Measurements from ENCODE around the gene TTLL10. TPM values are rescaled to one million over a fixed set of nuclear protein-coding genes. Genes with fewer than 3 reads are reported as not detected.

TTLL10 gene
- total and polyA plus RNA-seq, 4 donors = not detected

DNA sequence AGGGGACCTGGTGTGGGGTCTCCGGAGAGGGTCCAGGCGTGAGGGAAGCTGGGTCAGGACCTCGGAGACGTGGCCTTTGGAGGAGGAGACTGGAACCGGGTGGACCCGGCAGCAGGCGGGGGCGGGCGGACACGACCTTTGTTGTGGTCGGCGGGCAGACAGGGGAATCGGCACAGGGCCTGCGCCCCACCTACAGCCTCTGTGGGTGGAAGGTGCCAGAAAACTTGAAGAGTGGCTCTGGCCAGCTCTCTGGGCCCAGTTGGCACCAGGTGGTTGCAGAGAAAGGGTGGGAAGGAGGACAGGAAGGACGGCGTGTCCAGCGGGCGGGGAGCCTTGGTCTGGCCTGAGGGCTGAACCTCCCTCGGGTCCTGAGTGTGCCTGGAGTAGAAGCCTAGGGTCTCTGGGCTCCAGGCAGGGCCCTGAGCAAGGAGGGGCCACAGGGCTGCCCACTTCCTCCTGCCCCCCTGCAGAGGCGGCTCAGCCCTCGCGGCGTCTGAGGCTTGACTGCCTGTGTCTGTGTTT lies 7.7 kb upstream of the TTLL10 start:
- DNase-seq (ENCODE audit: low spot score) = no peak
- 66% methylated on average over 23 of the region's 23 CpGs for WGBS
- peaks cover 0 to 12% (median 2%) of the 10 kb centered on the region in 4 donors for H3K27me3 ChIP-seq (ENCODE audit: control insufficient read depth in 4 of 4, insufficient read depth in 4 of 4, low read length in 3 of 4)
- peaks cover 0 to 4% (median 0%) of the 10 kb centered on the region in 4 donors for H3K4me1 ChIP-seq (ENCODE audit: control insufficient read depth in 4 of 4, insufficient read depth in 4 of 4, low read length in 3 of 4)
- no peak overlapping the region for H3K9ac ChIP-seq (ENCODE audit: low read depth in 1 of 2, low read length in 2 of 2)
- no peak overlapping the region for H3K4me3 ChIP-seq (ENCODE audit: low read depth in 1 of 3, low read length in 3 of 3)
- no peaks in the 10 kb centered on the region for H3K9me3 ChIP-seq (ENCODE audit: control insufficient read depth in 4 of 4, low read length in 3 of 4)
- H3K36me3 ChIP-seq (ENCODE audit: control insufficient read depth in 4 of 4, insufficient read depth in 3 of 4, low read depth in 1 of 4, low read length in 3 of 4) = no peaks in the 10 kb centered on the region
- TF ChIP-seq, protein P1, sequence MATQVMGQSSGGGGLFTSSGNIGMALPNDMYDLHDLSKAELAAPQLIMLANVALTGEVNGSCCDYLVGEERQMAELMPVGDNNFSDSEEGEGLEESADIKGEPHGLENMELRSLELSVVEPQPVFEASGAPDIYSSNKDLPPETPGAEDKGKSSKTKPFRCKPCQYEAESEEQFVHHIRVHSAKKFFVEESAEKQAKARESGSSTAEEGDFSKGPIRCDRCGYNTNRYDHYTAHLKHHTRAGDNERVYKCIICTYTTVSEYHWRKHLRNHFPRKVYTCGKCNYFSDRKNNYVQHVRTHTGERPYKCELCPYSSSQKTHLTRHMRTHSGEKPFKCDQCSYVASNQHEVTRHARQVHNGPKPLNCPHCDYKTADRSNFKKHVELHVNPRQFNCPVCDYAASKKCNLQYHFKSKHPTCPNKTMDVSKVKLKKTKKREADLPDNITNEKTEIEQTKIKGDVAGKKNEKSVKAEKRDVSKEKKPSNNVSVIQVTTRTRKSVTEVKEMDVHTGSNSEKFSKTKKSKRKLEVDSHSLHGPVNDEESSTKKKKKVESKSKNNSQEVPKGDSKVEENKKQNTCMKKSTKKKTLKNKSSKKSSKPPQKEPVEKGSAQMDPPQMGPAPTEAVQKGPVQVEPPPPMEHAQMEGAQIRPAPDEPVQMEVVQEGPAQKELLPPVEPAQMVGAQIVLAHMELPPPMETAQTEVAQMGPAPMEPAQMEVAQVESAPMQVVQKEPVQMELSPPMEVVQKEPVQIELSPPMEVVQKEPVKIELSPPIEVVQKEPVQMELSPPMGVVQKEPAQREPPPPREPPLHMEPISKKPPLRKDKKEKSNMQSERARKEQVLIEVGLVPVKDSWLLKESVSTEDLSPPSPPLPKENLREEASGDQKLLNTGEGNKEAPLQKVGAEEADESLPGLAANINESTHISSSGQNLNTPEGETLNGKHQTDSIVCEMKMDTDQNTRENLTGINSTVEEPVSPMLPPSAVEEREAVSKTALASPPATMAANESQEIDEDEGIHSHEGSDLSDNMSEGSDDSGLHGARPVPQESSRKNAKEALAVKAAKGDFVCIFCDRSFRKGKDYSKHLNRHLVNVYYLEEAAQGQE (IDR thresholded peaks at IDR 0.05) = no peak
- TF ChIP-seq FOXA2 (IDR thresholded peaks at IDR 0.05) (no peak), EGR1 (IDR thresholded peaks at IDR 0.05; ENCODE audit: low read depth in 2 of 2) (no peak), SP1 (IDR thresholded peaks at IDR 0.05) (no peak), HNF4G (IDR thresholded peaks at IDR 0.05) (no peak), JUND (IDR thresholded peaks at IDR 0.05) (no peak)
- no peak overlapping the region for H3K27ac ChIP-seq (ENCODE audit: low read depth in 1 of 2, low read length in 2 of 2)

DNA sequence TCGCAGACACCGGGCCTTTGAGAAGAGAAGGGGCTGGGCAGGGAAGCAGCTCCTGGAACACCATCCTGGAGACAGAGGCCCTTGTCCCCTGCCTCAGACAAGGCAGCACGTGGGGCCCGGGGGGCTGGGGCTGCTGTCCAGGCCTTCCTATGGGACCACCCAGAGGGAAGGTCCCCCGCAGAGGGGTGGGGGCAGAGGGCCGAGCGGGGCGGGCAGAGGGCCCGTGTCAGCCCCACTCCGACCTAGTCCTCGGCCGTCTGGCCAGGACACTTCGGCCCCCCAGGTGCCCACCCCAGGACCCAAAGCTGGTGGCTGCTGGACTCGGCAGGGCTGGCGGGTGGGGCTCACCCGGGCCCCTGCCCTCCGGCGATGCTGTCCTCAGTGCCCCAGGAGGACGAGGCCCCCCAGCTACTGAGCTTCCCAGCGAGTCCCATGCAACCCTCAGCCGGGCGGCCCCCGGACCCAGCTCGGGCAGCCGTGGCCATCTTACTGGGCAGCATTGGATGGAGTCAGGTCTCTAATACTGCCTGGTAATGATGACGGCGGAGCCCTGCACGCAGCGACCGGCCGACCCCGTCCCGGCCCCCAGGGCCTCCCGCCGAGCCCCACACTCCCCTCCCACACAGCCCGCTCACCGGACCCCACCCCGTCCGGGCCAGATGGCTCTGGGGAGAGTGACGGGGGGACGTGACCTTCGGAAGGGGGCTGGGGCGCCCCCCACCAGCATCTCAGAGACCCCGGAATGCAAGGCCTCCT lies 6.9 kb upstream of the TTLL10 start:
- TF ChIP-seq HNF4G (IDR thresholded peaks at IDR 0.05) = no peak
- no peak for TF ChIP-seq GABPA (IDR thresholded peaks at IDR 0.05 in 1 of 2, conservative IDR thresholded peaks at IDR 0.05 in 1 of 2)
- TF ChIP-seq, protein P2, sequence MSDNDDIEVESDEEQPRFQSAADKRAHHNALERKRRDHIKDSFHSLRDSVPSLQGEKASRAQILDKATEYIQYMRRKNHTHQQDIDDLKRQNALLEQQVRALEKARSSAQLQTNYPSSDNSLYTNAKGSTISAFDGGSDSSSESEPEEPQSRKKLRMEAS (IDR thresholded peaks at IDR 0.05) = no peak
- no peak for TF ChIP-seq YY1 (IDR thresholded peaks at IDR 0.05)
- no peak for TF ChIP-seq FOXA1 (IDR thresholded peaks at IDR 0.05)
- no peak for TF ChIP-seq RAD21 (IDR thresholded peaks at IDR 0.05)
- no peak for TF ChIP-seq FOXA2 (IDR thresholded peaks at IDR 0.05)
- TF ChIP-seq, protein P1 (IDR thresholded peaks at IDR 0.05) = no peak
- TF ChIP-seq JUND (IDR thresholded peaks at IDR 0.05) = no peak
- H3K4me1 ChIP-seq (ENCODE audit: control insufficient read depth in 4 of 4, insufficient read depth in 4 of 4, low read length in 3 of 4) = peaks cover 0 to 4% (median 0%) of the 10 kb centered on the region in 4 donors
- peaks cover 0 to 15% (median 2%) of the 10 kb centered on the region in 4 donors for H3K27me3 ChIP-seq (ENCODE audit: control insufficient read depth in 4 of 4, insufficient read depth in 4 of 4, low read length in 3 of 4)
- DNase-seq (ENCODE audit: low spot score) = no peak
- H3K4me3 ChIP-seq (ENCODE audit: low read depth in 1 of 3, low read length in 3 of 3) = no peak overlapping the region
- H3K27ac ChIP-seq (ENCODE audit: low read depth in 1 of 2, low read length in 2 of 2) = no peak overlapping the region
- no peak overlapping the region for H3K9ac ChIP-seq (ENCODE audit: low read depth in 1 of 2, low read length in 2 of 2)
- WGBS = 79% methylated on average over 44 of the region's 44 CpGs
- H3K36me3 ChIP-seq (ENCODE audit: control insufficient read depth in 4 of 4, insufficient read depth in 3 of 4, low read depth in 1 of 4, low read length in 3 of 4) = no peaks in the 10 kb centered on the region
- H3K9me3 ChIP-seq (ENCODE audit: control insufficient read depth in 4 of 4, low read length in 3 of 4) = no peaks in the 10 kb centered on the region

All from liver (tissue), 9 donors.